Measurements from ENCODE around the gene XAF1.

Gene XAF1

DNA sequence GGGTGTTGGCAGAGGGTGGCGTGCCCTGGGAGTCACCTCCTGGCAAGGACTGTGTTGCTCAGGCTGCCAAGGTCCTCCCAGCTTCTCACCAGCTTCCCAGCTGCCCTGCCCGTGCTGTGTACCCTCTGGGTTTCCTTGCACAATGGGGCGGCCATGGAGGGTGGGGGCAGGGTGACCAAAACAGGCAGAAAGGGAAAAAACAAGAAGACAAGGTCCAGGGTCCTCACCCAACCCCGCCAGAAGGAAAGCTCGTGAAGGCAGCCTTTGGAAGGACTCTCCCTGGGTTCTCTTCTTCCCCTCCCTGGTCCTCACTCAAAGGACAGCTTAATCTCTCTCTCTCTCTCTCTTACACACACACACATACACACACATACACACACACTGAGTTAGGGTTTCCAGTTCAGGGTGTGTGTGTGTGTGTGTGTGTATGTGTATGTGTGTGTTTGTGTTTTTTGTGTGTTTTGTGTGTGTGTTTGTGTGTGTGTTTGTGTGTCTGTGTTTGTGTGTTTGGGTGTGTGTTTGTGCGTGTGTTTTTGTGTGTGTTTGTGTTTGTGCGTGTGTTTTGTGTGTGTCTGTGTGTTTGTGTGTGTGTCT is 44.7 kb upstream of the XAF1 start:
- TF ChIP-seq CTCF (IDR thresholded peaks at IDR 0.05; ENCODE audit: low read depth, low read length): no peak
- H3K9me3 ChIP-seq: no peaks in the 10 kb centered on the region
- no peak overlapping the region for H3K4me3 ChIP-seq (ENCODE audit: low read depth, low read length)
- no peak for DNase-seq
- no peaks in the 10 kb centered on the region for H3K4me1 ChIP-seq
- no peaks in the 10 kb centered on the region for H3K36me3 ChIP-seq
- 0 out of 2 replicates have a peak, but pooled peaks cover 4% of the 10 kb centered on the region for H3K27me3 ChIP-seq

- no peak for TF ChIP-seq CTCF (IDR thresholded peaks at IDR 0.05; ENCODE audit: low read depth, low read length)
- no peak for DNase-seq
- H3K9me3 ChIP-seq: no peaks in the 10 kb centered on the region
- no peaks in the 10 kb centered on the region for H3K36me3 ChIP-seq
- H3K4me3 ChIP-seq (ENCODE audit: low read depth, low read length): no peak overlapping the region
- 0 out of 2 replicates have a peak, but pooled peaks cover 4% of the 10 kb centered on the region for H3K27me3 ChIP-seq
- no peaks in the 10 kb centered on the region for H3K4me1 ChIP-seq
Measured at GRCh38 chr17:6711681-6712057, 44.2 kb upstream of the XAF1 start.

- no peak for TF ChIP-seq CTCF (IDR thresholded peaks at IDR 0.05; ENCODE audit: low read depth, low read length)
- H3K4me3 ChIP-seq (ENCODE audit: low read depth, low read length): no peak overlapping the region
- 0 out of 2 replicates have a peak, but pooled peaks cover 4% of the 10 kb centered on the region for H3K27me3 ChIP-seq
- no peaks in the 10 kb centered on the region for H3K4me1 ChIP-seq
- H3K9me3 ChIP-seq: no peaks in the 10 kb centered on the region
- no peak for DNase-seq
- no peaks in the 10 kb centered on the region for H3K36me3 ChIP-seq
Measured at GRCh38 chr17:6712058-6712853, 43.6 kb upstream of the XAF1 start.

GRCh38 chr17:6712854-6713129 is 43.1 kb upstream of the XAF1 start:
- H3K9me3 ChIP-seq: no peaks in the 10 kb centered on the region
- no peak for TF ChIP-seq CTCF (IDR thresholded peaks at IDR 0.05; ENCODE audit: low read depth, low read length)
- no peaks in the 10 kb centered on the region for H3K4me1 ChIP-seq
- no peaks in the 10 kb centered on the region for H3K36me3 ChIP-seq
- H3K4me3 ChIP-seq (ENCODE audit: low read depth, low read length): no peak overlapping the region
- DNase-seq: no peak
- H3K27me3 ChIP-seq: 0 out of 2 replicates have a peak, but pooled peaks cover 4% of the 10 kb centered on the region

DNA sequence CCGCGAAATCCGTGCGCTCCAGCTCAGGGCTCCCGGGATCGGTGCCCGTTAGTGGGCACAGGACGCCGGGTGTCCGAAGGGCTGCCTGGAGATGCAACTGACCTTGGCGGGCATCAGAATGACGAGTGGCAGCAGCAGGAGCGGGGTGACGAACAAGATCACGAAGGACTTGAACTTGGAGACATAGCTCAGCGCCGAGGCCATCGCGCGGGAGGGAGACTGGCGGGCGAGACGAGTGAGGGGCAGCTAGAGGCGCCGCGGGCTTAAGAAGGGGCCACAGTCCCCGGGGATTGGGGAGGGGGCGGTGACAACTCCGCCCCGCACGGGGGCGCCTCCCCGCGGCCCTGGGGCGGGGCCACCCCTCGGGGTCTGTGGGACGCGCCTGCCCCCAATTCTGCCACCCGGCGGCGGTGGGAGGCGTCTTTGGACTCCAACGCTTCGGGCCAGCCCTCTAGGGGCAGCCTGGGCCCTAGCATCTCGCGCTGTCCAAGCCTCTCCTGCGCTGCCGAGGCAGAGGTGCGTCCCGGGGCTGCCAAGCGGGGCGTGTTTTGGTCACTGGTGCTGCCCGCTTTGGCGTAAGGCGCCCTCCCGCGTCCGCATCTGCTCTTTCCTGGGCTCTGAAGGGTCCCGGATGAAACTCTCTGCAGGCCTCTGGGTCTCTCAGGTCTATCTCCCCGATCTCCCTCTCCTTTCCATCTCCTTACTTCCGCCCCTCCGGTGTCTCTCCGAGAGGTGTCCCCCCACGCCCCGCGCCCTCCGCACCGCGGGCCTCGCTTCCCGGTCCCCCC is 42.5 kb upstream of the XAF1 start, which contains the start of gene SLC13A5:
Gene SLC13A5 (minus strand): TSS at position 240 of the 788 bp plus-strand sequence. CDS start 36 bp downstream, at position 204.
- Histone ChIP-seq H3K36me3 (no peaks in the 10 kb centered on the region), H3K4me1 (no peaks in the 10 kb centered on the region), H3K4me3 (ENCODE audit: low read depth, low read length) (no peak within 1 kb of the TSS), H3K27me3 (0 out of 2 replicates have a peak, but pooled peaks cover 4% of the 10 kb centered on the region), H3K9me3 (no peaks in the 10 kb centered on the region)
- peak; percentile 11 for DNase-seq
- no peak for TF ChIP-seq CTCF (IDR thresholded peaks at IDR 0.05; ENCODE audit: low read depth, low read length)

Data from BE2C (cell line).